NCI-H82 treated with DMSO at 0.1 percent for 48 hours (cell line): ENCODE data around the gene C16orf82.

ENCODE experiments used
- DNase-seq: peaks from one replicate; lab custom pipeline; 2025; ENCODE audit not compliant: unreplicated experiment; lab: John Stamatoyannopoulos, UW

Gene C16orf82

DNA sequence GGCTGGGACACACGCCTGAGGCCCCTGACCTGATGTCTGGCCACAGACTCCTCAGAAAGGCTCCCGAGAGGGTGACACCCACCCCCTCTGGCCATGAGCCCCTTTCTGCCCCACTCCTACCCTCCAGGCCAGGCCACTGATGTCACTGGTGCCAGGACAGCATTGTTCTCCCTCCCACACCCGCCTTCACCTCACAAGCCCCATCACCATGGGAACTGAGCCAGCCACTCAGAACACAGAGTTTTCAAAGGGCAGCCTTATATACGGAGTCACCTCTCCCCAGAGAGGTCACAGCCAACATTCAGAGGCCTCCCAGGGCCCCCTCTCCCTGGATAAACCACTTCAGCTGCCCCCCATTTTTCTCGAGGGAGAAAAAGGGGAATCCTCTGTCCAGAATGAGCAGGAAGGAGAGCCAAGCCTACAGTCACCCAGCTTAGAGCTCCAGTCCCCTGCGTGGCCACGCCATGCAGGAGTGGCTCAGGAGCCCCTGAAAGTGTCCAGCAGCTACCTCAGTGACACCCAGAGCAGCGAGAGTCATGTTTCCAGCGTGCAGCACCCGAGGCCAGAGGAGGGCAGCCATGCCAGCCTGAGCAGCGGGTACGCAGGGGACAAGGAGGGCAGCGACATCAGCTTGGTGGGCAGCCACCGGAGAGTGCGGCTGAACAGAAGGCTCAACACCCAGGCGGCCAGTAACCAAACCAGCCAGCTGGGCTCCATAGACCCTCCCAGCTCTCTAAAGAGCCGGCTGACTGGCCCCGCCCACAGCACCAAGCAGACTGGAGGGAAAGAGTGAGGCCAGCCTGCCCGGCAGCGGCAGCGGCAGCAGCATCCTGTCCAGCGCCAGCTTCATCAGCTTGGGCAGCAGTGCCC, at the start of gene C16orf82:
C16orf82 (plus strand) TSS at position 260 of the 870 bp plus-strand sequence.
- no peak for DNase-seq

DNA sequence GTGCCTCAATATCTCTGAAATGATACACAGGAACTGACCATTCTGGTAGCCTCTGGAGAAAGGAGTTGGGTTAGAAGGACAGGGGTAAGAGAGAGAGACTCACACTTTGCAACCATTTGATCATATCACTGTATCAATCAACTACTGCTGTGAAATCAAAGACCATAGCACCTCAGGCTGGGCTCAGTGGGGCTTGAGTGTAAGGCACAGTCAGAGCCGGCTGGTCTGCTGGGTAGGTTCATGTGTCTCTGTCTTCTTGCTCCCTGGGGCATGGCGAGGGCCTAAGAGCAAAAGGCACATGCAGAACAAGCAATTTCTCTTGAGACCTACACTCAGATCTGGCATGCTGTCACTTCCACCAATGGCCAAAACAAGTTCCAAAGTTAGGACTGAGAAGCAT, 46.7 kb upstream of the C16orf82 start:
- no peak for DNase-seq

DNA sequence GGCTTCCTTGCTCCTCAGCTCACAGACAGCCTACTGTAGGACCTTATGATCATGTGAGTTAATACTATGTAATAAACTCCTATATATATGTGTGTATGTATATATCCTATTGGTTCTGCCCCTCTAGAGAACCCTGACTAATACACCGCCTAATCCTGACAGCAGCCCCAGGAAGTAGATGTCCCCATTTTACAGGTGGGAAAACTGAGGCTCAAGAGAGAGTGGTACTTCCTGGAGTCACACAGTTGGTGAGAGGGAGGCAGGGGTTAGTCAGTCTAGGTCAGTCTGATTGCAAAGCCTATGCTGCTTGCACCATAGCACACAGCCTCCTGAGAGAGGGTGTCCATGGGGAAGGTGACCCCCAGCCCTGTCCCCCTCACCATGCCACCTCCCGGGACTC, 42.7 kb upstream of the C16orf82 start:
- no peak for DNase-seq

DNA sequence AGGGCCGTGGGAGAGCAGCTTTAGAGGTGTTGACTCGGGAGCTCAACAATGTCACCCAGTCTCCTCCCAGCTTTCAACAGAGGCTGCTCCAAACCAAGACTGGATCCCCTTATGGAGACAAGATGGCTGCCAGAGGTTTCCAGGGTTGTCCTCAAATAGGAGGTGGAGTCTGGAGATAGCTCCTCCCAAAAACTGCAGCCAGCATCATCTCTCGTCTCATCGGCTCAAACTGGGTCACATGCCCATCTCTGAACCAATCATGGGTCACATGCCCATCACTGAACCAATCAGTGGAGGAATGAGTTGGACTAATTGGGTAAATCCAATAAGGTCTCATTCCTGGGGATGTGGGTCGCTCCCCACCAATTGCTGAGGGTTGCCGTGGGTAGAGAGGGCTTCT, 41.1 kb upstream of the C16orf82 start:
- DNase-seq: no peak

DNA sequence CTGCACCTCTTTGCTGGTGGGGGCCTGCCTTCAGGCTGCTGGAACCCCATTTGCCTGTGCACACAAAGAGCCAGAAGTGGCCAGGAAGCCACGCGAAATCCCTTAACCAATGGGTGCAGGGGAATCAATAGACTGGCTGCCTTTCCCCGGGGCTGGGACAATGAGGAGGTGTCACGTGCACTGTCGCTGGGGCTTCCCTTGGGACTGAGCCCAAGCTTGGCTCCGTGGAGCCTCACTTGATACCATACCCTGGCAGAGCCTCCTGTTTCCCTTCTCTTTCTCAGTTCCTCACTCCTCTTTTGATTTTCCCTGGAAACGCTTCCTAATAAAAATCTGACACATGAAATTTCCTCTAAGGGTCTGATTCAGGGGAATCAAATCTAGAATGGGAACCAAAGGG, 38.8 kb upstream of the C16orf82 start:
- DNase-seq: no peak

DNA sequence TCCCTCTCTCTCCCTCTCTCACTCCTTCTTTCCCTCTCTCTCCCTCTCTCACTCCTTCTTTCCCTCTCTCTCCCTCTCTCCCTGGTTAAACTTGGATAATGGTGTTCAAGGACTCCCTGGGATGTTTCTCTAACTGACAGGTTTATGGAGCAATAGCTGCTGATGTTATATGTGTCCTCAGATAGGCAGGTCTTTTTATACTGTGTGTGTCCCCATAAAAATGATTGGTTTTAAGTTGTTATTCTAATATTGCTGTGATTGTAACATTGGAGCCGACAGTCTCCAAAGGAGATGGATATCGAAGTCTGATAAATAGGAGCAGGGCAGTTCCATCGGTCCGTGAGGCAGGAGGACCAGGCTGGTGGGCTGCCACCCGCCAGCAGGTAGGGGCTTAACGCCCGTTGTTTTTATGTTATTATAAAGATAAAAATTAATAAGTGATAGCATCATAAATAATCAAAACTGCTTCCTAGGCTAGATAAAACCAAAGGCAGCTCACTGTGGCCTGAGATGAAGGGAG, 38.1 kb upstream of the C16orf82 start:
- DNase-seq: no peak

DNA sequence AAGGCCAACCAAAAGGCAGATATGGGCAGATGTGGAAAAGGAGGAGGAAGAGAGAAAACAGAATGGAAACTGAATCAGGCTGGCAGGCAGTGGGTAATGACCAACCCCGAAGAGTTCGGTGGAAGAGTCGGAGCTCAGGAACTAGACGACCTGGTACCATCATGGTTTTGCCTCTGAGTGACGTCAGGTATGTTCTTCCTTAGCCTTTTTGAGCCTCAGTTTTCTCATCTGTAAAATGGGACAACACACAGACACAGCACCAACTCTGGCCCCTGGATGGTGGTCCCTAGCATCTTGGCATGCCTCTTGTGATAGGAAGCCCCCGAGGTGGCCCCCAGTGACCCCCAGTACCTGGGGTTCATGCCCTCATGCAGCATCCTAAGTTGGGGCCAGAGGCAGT, 37.2 kb upstream of the C16orf82 start:
- DNase-seq: no peak

DNA sequence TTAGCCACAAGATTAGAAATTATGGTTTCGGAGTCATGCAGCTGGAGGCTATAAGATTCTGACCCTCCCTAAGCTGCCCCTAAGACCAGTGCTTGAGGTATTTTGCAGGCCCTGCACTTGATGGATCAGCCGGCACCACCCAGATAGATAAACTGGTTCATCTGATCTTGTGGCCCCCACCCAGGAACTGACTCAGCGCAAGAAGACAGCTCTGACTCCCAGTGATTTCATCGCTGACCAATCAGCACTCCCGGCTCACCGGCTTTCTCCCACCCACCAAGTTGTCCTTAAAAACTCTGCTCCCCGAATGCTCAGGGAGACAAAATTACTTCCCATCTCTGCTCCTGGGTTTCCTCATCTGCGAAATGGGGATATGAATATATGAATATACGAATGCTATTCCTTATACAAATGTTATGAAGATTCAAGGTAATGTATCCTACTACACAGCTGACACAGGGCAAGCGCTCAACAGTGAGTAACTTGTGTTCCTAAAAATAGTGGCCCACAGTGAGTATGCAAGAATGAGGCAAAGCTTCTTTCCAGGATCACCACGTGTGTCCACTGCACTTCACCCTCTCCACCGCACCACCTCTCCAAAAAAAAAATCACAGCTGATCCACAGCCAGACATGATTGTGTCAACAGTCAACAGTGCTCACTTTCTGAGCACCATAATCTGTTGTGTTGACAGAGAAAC, 33.3 kb upstream of the C16orf82 start:
- DNase-seq: no peak

DNA sequence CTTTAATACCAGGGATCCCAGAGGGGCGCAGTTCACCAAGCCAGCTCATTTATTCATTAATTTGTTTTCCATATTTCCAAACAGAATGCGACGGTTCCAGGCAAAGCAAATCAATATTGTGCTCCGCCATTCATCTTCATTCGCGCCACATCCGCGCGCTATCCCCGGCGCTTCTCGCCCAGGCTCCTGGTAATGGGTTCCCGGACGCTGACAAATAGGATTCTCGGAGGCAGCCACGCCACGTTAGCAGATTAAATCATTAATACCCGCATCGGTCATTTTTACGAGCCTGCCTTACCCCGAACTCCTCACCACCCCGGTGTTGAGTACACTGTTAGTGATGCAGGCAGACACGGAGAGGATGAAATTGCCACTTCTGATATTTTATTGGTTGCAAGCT, 26.0 kb upstream of the C16orf82 start:
- no peak for DNase-seq

DNA sequence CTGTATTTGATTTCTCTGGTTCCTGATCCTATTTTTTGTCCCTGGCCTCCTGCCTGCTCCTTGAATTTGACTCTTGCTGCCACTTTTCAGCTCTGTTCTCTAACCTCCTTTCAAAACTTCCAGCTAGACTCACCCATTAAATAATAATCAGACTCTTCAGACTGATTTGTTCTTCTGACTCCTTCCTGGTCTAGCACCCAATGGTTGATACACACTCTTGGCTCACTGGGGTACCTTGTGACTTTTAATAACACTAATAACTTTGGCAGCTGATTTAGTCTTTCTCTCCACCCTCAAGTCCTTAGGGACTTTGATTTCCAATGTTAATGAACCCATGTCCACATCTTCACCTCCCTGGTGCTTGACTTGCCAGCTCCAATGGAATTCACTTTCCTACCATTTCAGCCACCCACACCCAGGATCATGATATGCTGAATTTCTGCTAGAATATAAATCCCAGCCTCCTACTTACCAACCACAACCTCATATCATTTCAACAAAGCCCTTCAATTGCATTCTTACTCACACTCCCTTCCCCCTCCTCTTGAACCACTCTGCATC, 19.7 kb upstream of the C16orf82 start:
- no peak for DNase-seq

DNA sequence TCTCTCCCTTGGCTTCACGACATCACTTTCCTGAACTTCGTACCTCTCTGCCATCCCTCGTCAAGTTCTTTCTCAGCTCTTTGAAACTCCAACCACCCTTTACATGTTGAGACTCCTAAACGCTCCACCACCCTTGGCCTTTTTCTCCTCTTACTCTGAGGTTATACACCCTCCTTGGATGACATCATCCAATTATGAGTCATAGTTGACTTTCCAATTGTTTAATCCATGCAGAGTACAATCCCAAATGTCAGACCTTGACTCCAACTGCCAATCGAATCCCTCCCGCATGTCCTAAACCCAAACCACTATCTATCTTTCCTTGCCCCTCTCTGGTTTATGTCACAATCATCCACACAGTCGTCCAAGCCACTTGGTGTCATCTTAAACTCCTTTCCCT, 18.4 kb upstream of the C16orf82 start:
- DNase-seq: no peak

DNA sequence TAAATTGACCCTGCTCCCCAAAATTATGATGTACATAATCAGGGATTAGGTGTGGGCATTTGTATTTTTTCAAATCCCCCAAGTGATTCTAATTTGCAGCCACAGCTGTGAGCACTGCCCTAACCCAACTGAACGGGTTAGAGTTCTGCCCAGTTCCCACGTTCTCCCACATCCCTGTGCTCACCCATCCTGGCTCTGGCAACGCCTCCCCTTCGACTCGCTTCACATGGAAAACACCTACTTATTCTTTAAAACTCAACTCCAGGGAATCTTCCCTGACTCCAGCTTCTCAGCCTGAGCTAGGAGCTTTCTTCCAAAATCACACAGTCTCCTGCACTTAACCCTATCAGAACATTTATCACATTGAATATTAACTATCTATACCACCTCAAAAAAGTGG, 17.6 kb upstream of the C16orf82 start:
- DNase-seq: no peak

DNA sequence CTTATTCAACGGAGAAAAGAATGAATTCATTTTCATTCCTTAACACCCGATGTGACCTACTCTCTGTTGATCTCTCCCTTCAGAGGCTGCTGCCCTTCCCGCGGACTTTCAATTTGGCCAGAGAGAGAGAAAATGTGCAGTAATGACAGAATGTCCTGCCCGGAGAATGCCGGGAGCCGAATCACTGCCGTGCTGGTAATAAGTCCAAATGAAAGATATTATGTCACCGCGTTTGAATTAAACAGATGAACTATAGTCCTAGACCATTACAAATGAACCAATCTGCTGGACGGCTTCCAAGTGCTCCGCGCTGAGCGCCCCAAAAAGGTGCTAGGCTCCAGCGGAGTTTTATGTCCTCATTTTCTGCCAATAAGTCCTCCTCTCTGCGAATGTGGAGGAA, 14.7 kb upstream of the C16orf82 start:
- no peak for DNase-seq

DNA sequence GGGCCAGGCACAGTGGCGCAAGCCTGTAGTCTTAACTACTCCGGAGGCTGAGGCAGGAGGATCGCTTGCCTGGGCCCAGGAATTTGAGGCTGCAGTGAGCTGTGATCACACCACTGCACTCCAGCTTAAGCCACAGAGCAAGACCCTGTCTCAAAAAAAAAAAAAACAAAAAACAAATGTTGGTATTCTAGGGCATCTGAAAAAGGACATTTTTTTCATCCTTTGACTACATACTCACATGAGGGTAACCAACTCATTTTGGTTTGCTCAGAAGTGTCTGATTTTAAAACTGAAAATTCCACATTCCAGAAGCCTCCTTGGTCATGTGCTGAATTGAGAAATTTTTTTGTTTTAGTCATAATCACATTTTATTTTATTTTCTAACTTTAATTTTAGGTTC, 12.7 kb upstream of the C16orf82 start:
- no peak for DNase-seq

DNA sequence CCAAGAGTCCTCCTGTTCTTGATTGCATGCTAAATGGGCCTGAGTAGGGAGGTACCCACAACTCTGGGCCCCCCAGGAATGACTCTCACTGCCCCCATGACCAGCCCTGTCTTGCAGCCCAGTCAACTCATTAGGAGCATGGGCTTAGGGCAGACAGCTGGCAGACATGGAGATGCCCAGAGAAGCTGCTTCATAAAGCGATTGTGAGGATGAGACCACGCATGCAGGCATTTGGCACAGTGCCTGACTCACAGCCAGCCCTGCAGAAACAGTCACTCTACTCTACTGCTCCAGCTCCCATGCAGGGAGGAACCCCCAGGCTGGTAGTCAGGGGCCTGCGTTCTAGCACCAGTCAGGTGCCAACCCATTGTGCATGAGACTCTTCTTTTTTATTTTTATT, 8.4 kb upstream of the C16orf82 start:
- no peak for DNase-seq

DNA sequence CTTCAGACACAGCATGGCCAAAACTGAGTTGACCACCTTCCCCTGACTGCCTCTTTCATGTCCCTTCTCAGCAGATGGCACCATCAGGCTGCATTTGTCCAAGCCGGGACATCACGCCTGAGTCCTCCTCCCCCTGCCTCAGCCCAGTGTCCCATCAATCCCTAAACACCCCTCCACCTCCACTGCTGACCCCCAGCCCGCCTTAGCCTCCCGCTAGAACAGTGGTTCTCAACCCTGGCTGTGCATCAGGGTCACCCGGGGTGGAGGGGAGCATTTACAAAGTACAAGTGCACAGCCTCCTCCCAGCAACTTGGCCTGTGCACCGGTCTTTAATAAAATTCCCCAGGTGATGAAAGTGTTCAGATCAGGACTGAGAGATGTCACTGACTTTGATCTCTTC, 4.0 kb downstream of the C16orf82 start:
- no peak for DNase-seq

DNA sequence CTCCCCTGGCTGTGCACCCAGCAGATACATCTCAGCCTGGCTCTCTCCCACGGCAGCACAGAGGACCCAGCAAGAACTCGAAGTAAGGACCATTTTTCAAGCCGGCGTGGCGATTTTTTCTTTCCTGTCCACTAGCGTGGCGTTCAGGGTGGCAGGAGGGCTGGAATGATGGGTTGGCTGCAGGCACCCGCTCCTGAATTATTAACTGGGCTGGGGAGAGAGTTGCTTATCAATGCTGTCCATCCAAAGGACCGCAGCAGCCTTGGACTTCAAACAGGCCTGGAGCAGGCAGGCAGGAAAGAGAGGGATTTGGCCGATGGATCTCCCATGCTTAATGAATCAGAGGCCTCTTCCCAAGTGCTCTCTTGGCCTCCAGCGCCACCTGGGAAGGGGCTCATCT, 7.0 kb downstream of the C16orf82 start:
- no peak for DNase-seq

DNA sequence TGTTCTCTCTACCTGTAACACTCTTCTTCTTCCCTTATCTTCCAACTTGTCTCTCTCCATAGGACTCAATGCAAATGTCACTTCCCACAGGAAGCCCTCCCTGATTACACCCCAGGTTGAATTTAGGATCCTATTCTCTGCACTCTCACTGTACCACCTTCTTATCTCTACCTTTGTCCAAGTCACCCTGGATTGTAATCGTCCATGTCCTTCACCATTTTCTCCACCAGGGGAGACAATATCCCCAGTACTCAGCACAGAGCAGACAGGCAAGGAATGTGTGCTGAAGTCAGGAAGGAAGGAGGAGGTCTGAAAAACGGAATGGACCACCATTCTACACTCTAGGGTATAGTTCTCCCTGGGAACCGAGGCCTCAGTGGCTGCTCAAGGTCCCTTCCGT, 14.2 kb downstream of the C16orf82 start:
- DNase-seq: no peak

DNA sequence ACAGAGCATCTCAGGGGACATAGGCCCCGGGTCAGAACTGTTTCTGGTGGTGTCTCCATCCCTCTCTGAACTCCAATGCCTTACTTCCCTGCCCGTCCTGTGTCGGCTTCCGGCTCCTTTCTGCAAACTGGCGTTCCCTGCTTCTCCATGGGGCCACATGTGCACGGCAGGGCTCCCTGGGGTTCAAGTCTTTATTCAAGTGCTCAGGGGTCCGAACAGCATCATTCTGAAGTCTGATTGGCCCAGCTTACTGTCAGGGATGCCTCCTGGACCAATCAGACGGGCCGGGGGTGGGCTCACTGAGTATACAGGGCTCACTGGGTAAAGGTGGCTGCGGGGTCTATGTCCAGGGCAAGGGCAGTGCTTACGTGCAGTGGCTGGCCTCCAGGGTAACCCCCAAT, 17.1 kb downstream of the C16orf82 start:
- DNase-seq: no peak

DNA sequence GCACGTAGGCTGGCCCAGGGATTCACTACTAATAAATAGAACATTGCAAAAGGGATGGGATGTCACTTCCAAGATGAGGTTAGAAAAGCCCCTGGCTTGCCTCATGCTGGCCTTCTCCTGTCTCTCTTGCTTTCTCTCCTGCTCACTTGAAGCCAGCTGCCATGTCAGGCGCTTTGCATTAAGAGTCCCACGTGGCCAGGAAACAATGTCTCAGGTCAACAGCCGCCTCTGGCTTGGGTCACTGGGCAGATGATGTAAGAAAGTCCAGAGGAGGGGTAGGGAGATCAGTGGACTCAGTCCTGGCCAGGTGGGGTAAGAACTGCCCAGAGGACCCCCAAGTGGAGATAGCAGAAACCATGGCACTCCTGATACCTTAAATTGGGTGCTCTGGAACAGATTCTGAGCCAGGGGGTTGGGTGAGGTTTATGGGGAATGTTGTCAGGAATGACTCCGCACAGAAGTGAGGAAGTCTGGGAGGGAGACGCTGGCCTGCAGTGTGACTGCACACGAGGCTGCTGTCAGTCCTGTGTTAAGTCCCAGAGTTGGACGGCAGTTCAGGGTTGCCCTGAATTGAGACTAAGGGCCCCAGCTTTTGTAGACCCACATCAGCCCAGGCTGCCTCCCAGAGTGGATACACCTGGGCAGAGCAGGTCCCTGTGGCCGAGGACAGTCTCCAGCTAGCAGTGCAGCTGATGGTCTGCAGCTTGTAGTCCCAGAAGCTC, 17.7 kb downstream of the C16orf82 start:
- no peak for DNase-seq

DNA sequence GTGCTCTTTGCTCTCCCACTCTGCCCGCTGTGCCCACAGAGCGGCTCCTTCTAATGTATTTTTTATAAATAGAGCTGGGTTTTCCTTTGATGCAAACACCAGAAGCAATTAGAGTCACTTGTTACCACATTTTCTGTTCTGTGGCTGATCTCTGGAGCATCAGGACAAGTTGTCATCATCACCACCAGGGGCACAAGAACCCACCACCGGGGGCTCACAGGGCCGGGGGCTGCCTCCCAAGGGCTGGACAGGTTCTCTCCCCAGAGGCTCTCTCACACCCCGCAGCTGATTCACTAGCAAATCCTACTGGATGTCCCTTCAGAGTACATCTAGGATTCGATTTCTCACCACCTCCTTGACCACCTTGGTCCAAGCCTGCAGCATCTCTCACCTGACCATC, 18.5 kb downstream of the C16orf82 start:
- no peak for DNase-seq
